ENCODE measurements around the gene SEPTIN2. TPM values are rescaled to one million over a fixed set of nuclear protein-coding genes. Genes with fewer than 3 reads are reported as not detected.
"Not testable (repeated sequence)": the region's sequence is repeated elsewhere in the genome, so short reads cannot be mapped to it uniquely, and the experiment has no call there.

Gene SEPTIN2
- total RNA-seq, 4 donors from 2014 or later, result 340 to 417 (median 365) TPM

GRCh38 chr2:241376808-241377207 is 61.1 kb downstream of the SEPTIN2 start:
- no peak overlapping the region for H3K4me3 ChIP-seq (replicated peaks in 1 of 3)
- H3K36me3 ChIP-seq, result no peaks in the 10 kb centered on the region
- H3K9me3 ChIP-seq, result no peaks in the 10 kb centered on the region
- 91 to 98% methylated on average over 2 of the region's 2 CpGs for WGBS, 2 donors
- H3K27me3 ChIP-seq, result no peaks in the 10 kb centered on the region
- H3K4me1 ChIP-seq, result peaks cover 0 to 13% of the 10 kb centered on the region in 2 donors
- intact Hi-C loops (cut with DNase I), result no loop called here
- DNase-seq, result no peak
- no peak overlapping the region for H3K27ac ChIP-seq
- no peak for TF ChIP-seq CTCF (IDR thresholded peaks at IDR 0.05)

- no peaks in the 10 kb centered on the region for H3K9me3 ChIP-seq
- H3K27me3 ChIP-seq, result no peaks in the 10 kb centered on the region
- no peak overlapping the region for H3K27ac ChIP-seq
- 79 to 88% methylated on average over 2 of the region's 2 CpGs for WGBS, 2 donors
- peaks cover 0 to 14% of the 10 kb centered on the region in 2 donors for H3K4me1 ChIP-seq
- no peak overlapping the region for H3K4me3 ChIP-seq (replicated peaks in 1 of 3)
- no peaks in the 10 kb centered on the region for H3K36me3 ChIP-seq
- TF ChIP-seq CTCF (IDR thresholded peaks at IDR 0.05) (no peak), POLR2A (IDR thresholded peaks at IDR 0.05) (no peak)
- intact Hi-C loops (cut with DNase I), result no loop called here
- no peak for DNase-seq
Measured at GRCh38 chr2:241378816-241379215, 63.1 kb downstream of the SEPTIN2 start.

GRCh38 chr2:241379481-241380480 is 64.1 kb downstream of the SEPTIN2 start:
- Histone ChIP-seq H3K4me1 (peaks cover 0 to 14% of the 10 kb centered on the region in 2 donors), H3K27ac (no peak overlapping the region), H3K9me3 (no peaks in the 10 kb centered on the region), H3K4me3 (replicated peaks in 1 of 3) (no peak overlapping the region), H3K27me3 (no peaks in the 10 kb centered on the region), H3K36me3 (no peaks in the 10 kb centered on the region)
- TF ChIP-seq POLR2A (IDR thresholded peaks at IDR 0.05) (no peak), CTCF (IDR thresholded peaks at IDR 0.05) (no peak)
- intact Hi-C loops (cut with DNase I), result no loop called here
- WGBS, 2 donors, result 87 to 92% methylated on average over 9 of the region's 9 CpGs
- no peak for DNase-seq

GRCh38 chr2:241381872-241382271 is 66.1 kb downstream of the SEPTIN2 start:
- H3K9me3 ChIP-seq, result no peaks in the 10 kb centered on the region
- H3K4me1 ChIP-seq, result peaks cover 0 to 14% of the 10 kb centered on the region in 2 donors
- H3K27ac ChIP-seq, result no peak overlapping the region
- no peaks in the 10 kb centered on the region for H3K27me3 ChIP-seq
- TF ChIP-seq POLR2A (IDR thresholded peaks at IDR 0.05), result no peak
- no peak for TF ChIP-seq CTCF (IDR thresholded peaks at IDR 0.05)
- no peaks in the 10 kb centered on the region for H3K36me3 ChIP-seq
- WGBS, 2 donors, result 58 to 60% methylated on average over 4 of the region's 4 CpGs
- intact Hi-C loops (cut with DNase I), result no loop called here
- DNase-seq, result no peak
- H3K4me3 ChIP-seq (replicated peaks in 1 of 3), result no peak overlapping the region

GRCh38 chr2:241385450-241385849 is 69.7 kb downstream of the SEPTIN2 start:
- H3K4me3 ChIP-seq (replicated peaks in 1 of 3); H3K36me3 ChIP-seq; intact Hi-C loops (cut with DNase I); H3K27ac ChIP-seq; H3K27me3 ChIP-seq; H3K4me1 ChIP-seq; H3K9me3 ChIP-seq; DNase-seq: not testable (repeated sequence)
- 96 to 97% methylated on average over 7 of the region's 7 CpGs for WGBS, 2 donors

Data from thyroid gland (tissue), 4 donors.